ENCODE results near the gene PPT1. TPM values are rescaled to one million over a fixed set of nuclear protein-coding genes. Genes with fewer than 3 reads are reported as not detected.

The PPT1 gene
- total and polyA plus RNA-seq, 2 of the 13 experiments (the other 11 are each of a cell fraction or from before 2014, with no cell fraction given), result 129 TPM

- TF ChIP-seq ZBTB40 (IDR thresholded peaks at IDR 0.05) (no peak), ZBTB40 (CRISPR knock-in tag; IDR thresholded peaks at IDR 0.05) (no peak), ZNF3 (CRISPR knock-in tag; IDR thresholded peaks at IDR 0.05) (no peak), ZNF326 (CRISPR knock-in tag; IDR thresholded peaks at IDR 0.05; ENCODE audit: borderline replicate concordance) (no peak), BRD4 (CRISPR knock-in tag; IDR thresholded peaks at IDR 0.05) (no peak), ZNF530 (CRISPR knock-in tag; IDR thresholded peaks at IDR 0.05; ENCODE audit: low read depth) (no peak), AGO2 (optimal IDR thresholded peaks at IDR 0.05; ENCODE audit: low read depth, low read length) (no peak), CREM (IDR thresholded peaks at IDR 0.05) (no peak), CREM (CRISPR knock-in tag; IDR thresholded peaks at IDR 0.05) (no peak)
- TF ChIP-seq, protein P1, sequence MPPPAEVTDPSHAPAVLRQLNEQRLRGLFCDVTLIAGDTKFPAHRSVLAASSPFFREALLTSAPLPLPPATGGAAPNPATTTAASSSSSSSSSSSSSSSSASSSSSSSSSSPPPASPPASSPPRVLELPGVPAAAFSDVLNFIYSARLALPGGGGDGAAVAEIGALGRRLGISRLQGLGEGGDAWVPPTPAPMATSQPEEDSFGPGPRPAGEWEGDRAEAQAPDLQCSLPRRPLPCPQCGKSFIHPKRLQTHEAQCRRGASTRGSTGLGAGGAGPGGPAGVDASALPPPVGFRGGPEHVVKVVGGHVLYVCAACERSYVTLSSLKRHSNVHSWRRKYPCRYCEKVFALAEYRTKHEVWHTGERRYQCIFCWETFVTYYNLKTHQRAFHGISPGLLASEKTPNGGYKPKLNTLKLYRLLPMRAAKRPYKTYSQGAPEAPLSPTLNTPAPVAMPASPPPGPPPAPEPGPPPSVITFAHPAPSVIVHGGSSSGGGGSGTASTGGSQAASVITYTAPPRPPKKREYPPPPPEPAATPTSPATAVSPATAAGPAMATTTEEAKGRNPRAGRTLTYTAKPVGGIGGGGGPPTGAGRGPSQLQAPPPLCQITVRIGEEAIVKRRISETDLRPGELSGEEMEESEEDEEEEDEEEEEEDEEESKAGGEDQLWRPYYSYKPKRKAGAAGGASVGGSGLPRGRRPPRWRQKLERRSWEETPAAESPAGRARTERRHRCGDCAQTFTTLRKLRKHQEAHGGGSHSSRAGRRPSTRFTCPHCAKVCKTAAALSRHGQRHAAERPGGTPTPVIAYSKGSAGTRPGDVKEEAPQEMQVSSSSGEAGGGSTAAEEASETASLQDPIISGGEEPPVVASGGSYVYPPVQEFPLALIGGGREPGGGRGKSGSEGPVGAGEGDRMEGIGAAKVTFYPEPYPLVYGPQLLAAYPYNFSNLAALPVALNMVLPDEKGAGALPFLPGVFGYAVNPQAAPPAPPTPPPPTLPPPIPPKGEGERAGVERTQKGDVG (CRISPR knock-in tag; IDR thresholded peaks at IDR 0.05; ENCODE audit: borderline replicate concordance), result no peak
- TF ChIP-seq, protein P2, sequence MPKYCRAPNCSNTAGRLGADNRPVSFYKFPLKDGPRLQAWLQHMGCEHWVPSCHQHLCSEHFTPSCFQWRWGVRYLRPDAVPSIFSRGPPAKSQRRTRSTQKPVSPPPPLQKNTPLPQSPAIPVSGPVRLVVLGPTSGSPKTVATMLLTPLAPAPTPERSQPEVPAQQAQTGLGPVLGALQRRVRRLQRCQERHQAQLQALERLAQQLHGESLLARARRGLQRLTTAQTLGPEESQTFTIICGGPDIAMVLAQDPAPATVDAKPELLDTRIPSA (CRISPR knock-in tag; IDR thresholded peaks at IDR 0.05; ENCODE audit: borderline replicate concordance), result no peak
These were observed 24.9 kb downstream of the PPT1 start (continued) for GRCh38 chr1:40072142-40072541.
